B cell (primary cell): Measurements from ENCODE around the gene HOMEZ.

Experiments
- CTCF ChIP-seq: fragments of 200-600 bp; IDR thresholded peaks from one replicate; pipeline ENCODE4 v1.8.0; 2022; ENCODE audit warnings: antibody characterized with exemption, mild to moderate bottlenecking
- EZH2 ChIP-seq: IDR thresholded peaks from 2 replicates; pipeline ENCODE4 v1.6.1; 2012; ENCODE audit warnings: borderline replicate concordance, low read depth, mild to moderate bottlenecking, moderate library complexity, low read length; ENCODE audit not compliant: insufficient read depth, poor library complexity, severe bottlenecking

GRCh38 chr14:23324455-23324846 lies 38.5 kb upstream of the HOMEZ start:
- TF ChIP-seq CTCF (no peak), EZH2 (no peak)
